ENCODE data around the gene DCAF10. TPM values are rescaled to one million over a fixed set of nuclear protein-coding genes. Genes with fewer than 3 reads are reported as not detected.
A peak's percentile ranks its signal among the peaks of the same experiment; 100 is the strongest.
"Not testable (repeated sequence)": the region's sequence is repeated elsewhere in the genome, so short reads cannot be mapped to it uniquely, and the experiment has no call there.

Gene DCAF10
- total RNA-seq, 4 donors from 2014 or later = 23.8 to 30.4 (median 26.0) TPM

DNA sequence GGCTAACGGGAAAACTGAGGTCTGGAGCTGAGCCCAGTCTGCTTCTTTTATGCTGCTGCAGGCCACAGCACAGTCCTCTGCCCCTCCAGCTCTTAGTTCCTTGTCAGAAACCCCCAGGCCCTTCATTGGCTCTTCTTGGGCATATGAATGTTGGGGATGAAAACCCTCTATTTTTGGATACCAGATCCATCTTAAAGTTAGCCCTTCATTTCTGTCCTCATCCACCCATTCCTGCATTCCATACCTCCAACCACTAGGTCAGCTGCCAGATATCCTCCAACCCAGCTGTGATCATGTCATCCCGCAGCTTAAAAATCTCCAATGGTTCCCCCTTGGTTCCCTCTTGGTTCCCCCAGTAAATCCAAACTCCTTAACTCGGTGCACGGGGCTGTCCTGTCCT, 105.2 kb downstream of the DCAF10 start:
- intact Hi-C loops (cut with DNase I; ENCODE audit: low total_unique reads) = no loop called here
- H3K4me3 ChIP-seq (ENCODE audit: low read depth, poor library complexity, severe bottlenecking) = no peak overlapping the region
- DNase-seq (ENCODE audit: low spot score in 2 of 2) = peak in 1 of 2 donors; percentile 58
- WGBS, 2 donors = 93% methylated on average over 4 of the region's 4 CpGs
- TF ChIP-seq, protein P1, sequence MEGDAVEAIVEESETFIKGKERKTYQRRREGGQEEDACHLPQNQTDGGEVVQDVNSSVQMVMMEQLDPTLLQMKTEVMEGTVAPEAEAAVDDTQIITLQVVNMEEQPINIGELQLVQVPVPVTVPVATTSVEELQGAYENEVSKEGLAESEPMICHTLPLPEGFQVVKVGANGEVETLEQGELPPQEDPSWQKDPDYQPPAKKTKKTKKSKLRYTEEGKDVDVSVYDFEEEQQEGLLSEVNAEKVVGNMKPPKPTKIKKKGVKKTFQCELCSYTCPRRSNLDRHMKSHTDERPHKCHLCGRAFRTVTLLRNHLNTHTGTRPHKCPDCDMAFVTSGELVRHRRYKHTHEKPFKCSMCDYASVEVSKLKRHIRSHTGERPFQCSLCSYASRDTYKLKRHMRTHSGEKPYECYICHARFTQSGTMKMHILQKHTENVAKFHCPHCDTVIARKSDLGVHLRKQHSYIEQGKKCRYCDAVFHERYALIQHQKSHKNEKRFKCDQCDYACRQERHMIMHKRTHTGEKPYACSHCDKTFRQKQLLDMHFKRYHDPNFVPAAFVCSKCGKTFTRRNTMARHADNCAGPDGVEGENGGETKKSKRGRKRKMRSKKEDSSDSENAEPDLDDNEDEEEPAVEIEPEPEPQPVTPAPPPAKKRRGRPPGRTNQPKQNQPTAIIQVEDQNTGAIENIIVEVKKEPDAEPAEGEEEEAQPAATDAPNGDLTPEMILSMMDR (IDR thresholded peaks at IDR 0.05) = no peak
- no peak for TF ChIP-seq POLR2A (IDR thresholded peaks at IDR 0.05)

- no peak for TF ChIP-seq POLR2A (IDR thresholded peaks at IDR 0.05)
- TF ChIP-seq, protein P1 (IDR thresholded peaks at IDR 0.05) = no peak
- intact Hi-C loops (cut with DNase I; ENCODE audit: low total_unique reads) = no loop called here
- 85 to 90% methylated on average over 11 of the region's 11 CpGs for WGBS, 2 donors
- no peak overlapping the region for H3K4me3 ChIP-seq (ENCODE audit: low read depth, poor library complexity, severe bottlenecking)
- DNase-seq (ENCODE audit: low spot score in 2 of 2) = peak in 1 of 2 donors; percentile 67
Measured at GRCh38 chr9:37906312-37907239, 106.0 kb downstream of the DCAF10 start.

GRCh38 chr9:37908283-37908682, 107.7 kb downstream of the DCAF10 start:
- 92 to 95% methylated on average over 4 of the region's 4 CpGs for WGBS, 2 donors
- no peak overlapping the region for H3K4me3 ChIP-seq (ENCODE audit: low read depth, poor library complexity, severe bottlenecking)
- no peak for DNase-seq (ENCODE audit: low spot score in 2 of 2)
- no peak for TF ChIP-seq POLR2A (IDR thresholded peaks at IDR 0.05)
- TF ChIP-seq, protein P1 (IDR thresholded peaks at IDR 0.05) = no peak
- intact Hi-C loops (cut with DNase I; ENCODE audit: low total_unique reads) = no loop called here

DNA sequence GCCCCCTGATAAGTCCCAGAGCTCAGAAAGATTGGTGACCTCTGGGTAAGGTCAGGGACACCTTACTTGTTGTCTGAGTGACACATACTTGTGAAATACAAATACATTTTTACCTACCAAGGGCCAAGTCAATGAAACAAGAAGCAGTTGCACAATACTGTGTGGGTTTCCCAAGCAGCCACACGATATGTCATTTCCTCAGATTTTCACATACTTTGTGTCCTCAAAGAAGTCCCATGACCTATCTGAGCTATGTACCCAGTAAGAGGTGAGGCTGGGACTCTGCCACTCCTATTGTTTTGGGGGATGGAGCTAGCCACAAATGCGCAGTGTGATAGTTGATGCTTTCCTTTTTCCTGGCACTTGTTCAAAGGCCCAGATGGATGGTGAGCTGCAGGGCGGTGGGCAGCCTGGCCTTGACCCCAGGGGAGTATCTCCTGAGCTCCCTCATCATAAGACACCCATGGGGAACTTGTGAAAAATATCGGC, 108.1 kb downstream of the DCAF10 start:
- intact Hi-C loops (cut with DNase I; ENCODE audit: low total_unique reads) = no loop called here
- no peak overlapping the region for H3K4me3 ChIP-seq (ENCODE audit: low read depth, poor library complexity, severe bottlenecking)
- 71 to 78% methylated on average over 4 of the region's 4 CpGs for WGBS, 2 donors
- no peak for TF ChIP-seq POLR2A (IDR thresholded peaks at IDR 0.05)
- TF ChIP-seq, protein P1 (IDR thresholded peaks at IDR 0.05) = no peak
- peak in 1 of 2 donors; percentile 56 for DNase-seq (ENCODE audit: low spot score in 2 of 2)

- no peak overlapping the region for H3K4me3 ChIP-seq (ENCODE audit: low read depth, poor library complexity, severe bottlenecking)
- peak in 1 of 2 donors; percentile 26 for DNase-seq (ENCODE audit: low spot score in 2 of 2)
- intact Hi-C loops (cut with DNase I; ENCODE audit: low total_unique reads) = no loop called here
- TF ChIP-seq, protein P1 (IDR thresholded peaks at IDR 0.05) = no peak
- TF ChIP-seq POLR2A (IDR thresholded peaks at IDR 0.05) = no peak
- WGBS, 2 donors = 84 to 91% methylated on average over 3 of the region's 3 CpGs
Measured at GRCh38 chr9:37909326-37909725, 108.7 kb downstream of the DCAF10 start.

DNA sequence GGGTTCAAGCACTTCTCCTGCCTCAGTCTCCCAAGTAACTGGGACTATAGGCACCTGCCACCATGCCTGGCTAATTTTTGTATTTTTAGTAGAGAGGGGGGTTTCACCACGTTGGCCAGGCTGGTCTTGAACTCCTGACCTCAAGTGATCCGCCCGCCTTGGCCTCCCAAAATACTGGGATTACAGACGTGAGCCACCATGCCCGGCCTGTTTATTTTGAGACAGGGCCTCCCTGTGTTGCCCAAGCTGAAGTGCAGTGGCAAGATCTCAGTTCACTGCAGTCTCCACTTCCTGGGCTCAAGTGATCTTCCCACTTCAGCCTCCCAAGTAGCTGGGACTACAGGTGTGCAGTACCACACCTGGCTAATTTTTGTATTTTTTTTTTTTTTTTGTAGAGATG, 109.2 kb downstream of the DCAF10 start:
- WGBS, 2 donors = 80 to 84% methylated on average over 5 of the region's 5 CpGs
- intact Hi-C loops (cut with DNase I; ENCODE audit: low total_unique reads) = loop anchor here (10.0 kb wide), 3 partner anchors 155 to 455 kb away; partner anchors contain the start of gene SHB
- peak in 1 of 2 donors; percentile 78 for DNase-seq (ENCODE audit: low spot score in 2 of 2)
- H3K4me3 ChIP-seq (ENCODE audit: low read depth, poor library complexity, severe bottlenecking) = not testable (repeated sequence)

All from lower leg skin (tissue), 4 donors.